ENCODE results near the gene OR2AG1.

- TF ChIP-seq POLR2AphosphoS5 (IDR thresholded peaks at IDR 0.05; ENCODE audit: borderline replicate concordance, low read depth, low read length) (no peak), EZH2 (IDR thresholded peaks at IDR 0.05) (no peak), FOXP2 (optimal IDR thresholded peaks at IDR 0.05; ENCODE audit: control extremely low read depth, extremely low read length, insufficient read depth) (no peak)
Measured at GRCh38 chr11:6812390-6813005, 29.7 kb downstream of the OR2AG1 start.

All from SK-N-MC (cell line).